IPS DF 6.9 (cell line): ENCODE data around the gene PDE7B.

ENCODE experiments used
- DNase-seq: peaks from one replicate; pipeline ENCODE4 v3.0.0-alpha.2; 2013; ENCODE audit warnings: low read depth, low spot score
- H3K27ac ChIP-seq: one replicate; pipeline ENCODE4 v1.5.1; 2013; ENCODE audit warnings: low read length, control low read depth
- H3K27me3 ChIP-seq: 2 replicates; pipeline ENCODE4 v1.6.1; 2013; ENCODE audit warnings: mild to moderate bottlenecking, low read length; ENCODE audit not compliant: control insufficient read depth, insufficient read depth
- H3K36me3 ChIP-seq: 2 replicates; pipeline ENCODE4 v1.6.1; 2013; ENCODE audit warnings: low read length; ENCODE audit not compliant: control insufficient read depth, insufficient read depth
- H3K4me1 ChIP-seq: 2 replicates; pipeline ENCODE4 v1.6.1; 2013; ENCODE audit warnings: low read length; ENCODE audit not compliant: control insufficient read depth, insufficient read depth
- H3K4me3 ChIP-seq: 2 replicates; pipeline ENCODE4 v1.5.1; 2013; ENCODE audit warnings: mild to moderate bottlenecking, low read length
- H3K9me3 ChIP-seq: 2 replicates; pipeline ENCODE4 v1.6.1; 2013; ENCODE audit warnings: low read length, inconsistent platforms; ENCODE audit not compliant: control insufficient read depth, insufficient read depth
- WGBS: extraction: QIAGEN DNeasy Blood & Tissue Kit; methylation state at CpG from one replicate; pipeline ENCODE4 v1.1.7; 2013; ENCODE audit warnings: mixed read lengths, missing lambda C conversion rate; ENCODE audit not compliant: insufficient read length, insufficient coverage; 5-methylcytosine and 5-hydroxymethylcytosine counted together

PDE7B gene

GRCh38 chr6:136060052-136060451 is 208.6 kb downstream of the PDE7B start:
- Histone ChIP-seq H3K4me1 (no peaks in the 10 kb centered on the region), H3K4me3 (no peak overlapping the region), H3K27ac (no peak overlapping the region), H3K9me3 (no peaks in the 10 kb centered on the region), H3K36me3 (no peaks in the 10 kb centered on the region), H3K27me3 (no peaks in the 10 kb centered on the region)
- no peak for DNase-seq

- Histone ChIP-seq H3K4me3 (no peak overlapping the region), H3K36me3 (no peaks in the 10 kb centered on the region), H3K4me1 (no peaks in the 10 kb centered on the region), H3K27ac (no peak overlapping the region), H3K27me3 (no peaks in the 10 kb centered on the region), H3K9me3 (no peaks in the 10 kb centered on the region)
- no peak for DNase-seq
Measured at GRCh38 chr6:136060759-136061158, 209.3 kb downstream of the PDE7B start.

GRCh38 chr6:136061701-136062100 is 210.2 kb downstream of the PDE7B start:
- no CpG with 5 or more reads among the region's 5 CpGs for WGBS

GRCh38 chr6:136063096-136063495 is 211.6 kb downstream of the PDE7B start:
- Histone ChIP-seq H3K36me3 (no peaks in the 10 kb centered on the region), H3K9me3 (no peaks in the 10 kb centered on the region), H3K27me3 (no peaks in the 10 kb centered on the region), H3K4me3 (no peak overlapping the region), H3K4me1 (peaks cover 1% of the 10 kb centered on the region; the same call in 1 of the 2 replicates), H3K27ac (no peak overlapping the region)
- WGBS: no CpG with 5 or more reads among the region's 3 CpGs
- no peak for DNase-seq

More at GRCh38 chr6:136061701-136062100, 210.2 kb downstream of the PDE7B start:
- Histone ChIP-seq H3K9me3 (no peaks in the 10 kb centered on the region), H3K4me3 (no peak overlapping the region), H3K4me1 (no peaks in the 10 kb centered on the region), H3K27ac (no peak overlapping the region), H3K27me3 (no peaks in the 10 kb centered on the region), H3K36me3 (no peaks in the 10 kb centered on the region)
- no peak for DNase-seq

GRCh38 chr6:136066005-136066404 is 214.5 kb downstream of the PDE7B start:
- no CpG with 5 or more reads among the region's 3 CpGs for WGBS
- no peaks in the 10 kb centered on the region for H3K9me3 ChIP-seq
- no peaks in the 10 kb centered on the region for H3K27me3 ChIP-seq
- H3K4me1 ChIP-seq: peaks cover 1% of the 10 kb centered on the region; the same call in 1 of the 2 replicates
- no peak overlapping the region for H3K4me3 ChIP-seq
- H3K36me3 ChIP-seq: no peaks in the 10 kb centered on the region
- DNase-seq: no peak
- H3K27ac ChIP-seq: no peak overlapping the region

GRCh38 chr6:136067731-136068341 is 216.3 kb downstream of the PDE7B start:
- Histone ChIP-seq H3K4me3 (no peak overlapping the region), H3K27ac (no peak overlapping the region), H3K27me3 (no peaks in the 10 kb centered on the region), H3K9me3 (no peaks in the 10 kb centered on the region), H3K4me1 (peaks cover 1% of the 10 kb centered on the region; the same call in 1 of the 2 replicates), H3K36me3 (no peaks in the 10 kb centered on the region)
- no CpG with 5 or more reads among the region's 10 CpGs for WGBS
- peak; percentile 35 for DNase-seq

GRCh38 chr6:136069119-136069518 is 217.6 kb downstream of the PDE7B start:
- no peak overlapping the region for H3K27ac ChIP-seq
- no CpG with 5 or more reads among the region's 2 CpGs for WGBS
- H3K36me3 ChIP-seq: no peaks in the 10 kb centered on the region
- H3K4me1 ChIP-seq: peaks cover 1% of the 10 kb centered on the region; the same call in 1 of the 2 replicates
- H3K27me3 ChIP-seq: no peaks in the 10 kb centered on the region
- H3K4me3 ChIP-seq: no peak overlapping the region
- DNase-seq: no peak
- H3K9me3 ChIP-seq: no peaks in the 10 kb centered on the region

GRCh38 chr6:136070815-136071214 is 219.3 kb downstream of the PDE7B start:
- Histone ChIP-seq H3K27ac (no peak overlapping the region), H3K9me3 (no peaks in the 10 kb centered on the region), H3K27me3 (no peaks in the 10 kb centered on the region), H3K36me3 (no peaks in the 10 kb centered on the region), H3K4me3 (no peak overlapping the region), H3K4me1 (peaks cover 1% of the 10 kb centered on the region; the same call in 1 of the 2 replicates)
- WGBS: no CpG with 5 or more reads among the region's 5 CpGs
- no peak for DNase-seq

GRCh38 chr6:136072691-136073090 is 221.2 kb downstream of the PDE7B start:
- whole genome bisulfite sequencing: no CpG with 5 or more reads among the region's 7 CpGs
- no peak for DNase-seq
- Histone ChIP-seq H3K27ac (no peak overlapping the region), H3K27me3 (no peaks in the 10 kb centered on the region), H3K4me1 (peaks cover 1% of the 10 kb centered on the region; the same call in 1 of the 2 replicates), H3K9me3 (no peaks in the 10 kb centered on the region), H3K36me3 (no peaks in the 10 kb centered on the region), H3K4me3 (no peak overlapping the region)

GRCh38 chr6:136073216-136073615 is 221.7 kb downstream of the PDE7B start:
- Histone ChIP-seq H3K4me1 (no peaks in the 10 kb centered on the region), H3K27me3 (no peaks in the 10 kb centered on the region), H3K36me3 (no peaks in the 10 kb centered on the region), H3K4me3 (no peak overlapping the region), H3K27ac (no peak overlapping the region), H3K9me3 (no peaks in the 10 kb centered on the region)
- no CpG with 5 or more reads among the region's 5 CpGs for WGBS
- no peak for DNase-seq

GRCh38 chr6:136076496-136076895 is 225.0 kb downstream of the PDE7B start:
- no peak overlapping the region for H3K4me3 ChIP-seq
- H3K36me3 ChIP-seq: no peaks in the 10 kb centered on the region
- no peak overlapping the region for H3K27ac ChIP-seq
- H3K4me1 ChIP-seq: no peaks in the 10 kb centered on the region
- no CpG with 5 or more reads among the region's 3 CpGs for WGBS
- no peaks in the 10 kb centered on the region for H3K27me3 ChIP-seq
- no peak for DNase-seq
- H3K9me3 ChIP-seq: no peaks in the 10 kb centered on the region
